ENCODE measurements around the gene ADD2. TPM values are rescaled to one million over a fixed set of nuclear protein-coding genes. Genes with fewer than 3 reads are reported as not detected.
"Not testable (repeated sequence)": the region's sequence is repeated elsewhere in the genome, so short reads cannot be mapped to it uniquely, and the experiment has no call there.

The ADD2 gene
- total RNA-seq, 1 donor from 2014 or later = 1.4 TPM

DNA sequence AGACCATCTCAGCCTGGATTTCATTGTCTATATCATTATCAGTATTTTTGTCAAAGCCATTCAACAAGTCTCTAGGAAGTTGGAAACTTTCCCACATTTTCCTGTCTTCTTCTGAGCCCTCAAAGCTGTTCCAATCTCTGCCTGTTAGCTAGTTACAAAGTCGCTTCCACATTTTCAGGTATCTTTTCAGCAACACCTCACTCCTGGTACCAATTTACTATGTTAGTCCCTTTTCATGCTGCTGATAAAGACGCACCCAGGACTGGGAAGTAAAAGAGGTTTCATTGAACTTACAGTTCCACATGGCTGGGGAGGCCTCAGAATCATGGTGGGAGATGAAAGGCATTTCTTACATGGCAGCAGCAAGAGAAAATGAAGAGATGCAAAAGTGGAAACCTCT, 31.7 kb upstream of the ADD2 start:
- no peak for DNase-seq
- intact Hi-C loops (cut with DNase I) = no loop called here
- TF ChIP-seq, protein P1, sequence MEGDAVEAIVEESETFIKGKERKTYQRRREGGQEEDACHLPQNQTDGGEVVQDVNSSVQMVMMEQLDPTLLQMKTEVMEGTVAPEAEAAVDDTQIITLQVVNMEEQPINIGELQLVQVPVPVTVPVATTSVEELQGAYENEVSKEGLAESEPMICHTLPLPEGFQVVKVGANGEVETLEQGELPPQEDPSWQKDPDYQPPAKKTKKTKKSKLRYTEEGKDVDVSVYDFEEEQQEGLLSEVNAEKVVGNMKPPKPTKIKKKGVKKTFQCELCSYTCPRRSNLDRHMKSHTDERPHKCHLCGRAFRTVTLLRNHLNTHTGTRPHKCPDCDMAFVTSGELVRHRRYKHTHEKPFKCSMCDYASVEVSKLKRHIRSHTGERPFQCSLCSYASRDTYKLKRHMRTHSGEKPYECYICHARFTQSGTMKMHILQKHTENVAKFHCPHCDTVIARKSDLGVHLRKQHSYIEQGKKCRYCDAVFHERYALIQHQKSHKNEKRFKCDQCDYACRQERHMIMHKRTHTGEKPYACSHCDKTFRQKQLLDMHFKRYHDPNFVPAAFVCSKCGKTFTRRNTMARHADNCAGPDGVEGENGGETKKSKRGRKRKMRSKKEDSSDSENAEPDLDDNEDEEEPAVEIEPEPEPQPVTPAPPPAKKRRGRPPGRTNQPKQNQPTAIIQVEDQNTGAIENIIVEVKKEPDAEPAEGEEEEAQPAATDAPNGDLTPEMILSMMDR (IDR thresholded peaks at IDR 0.05) = no peak

DNA sequence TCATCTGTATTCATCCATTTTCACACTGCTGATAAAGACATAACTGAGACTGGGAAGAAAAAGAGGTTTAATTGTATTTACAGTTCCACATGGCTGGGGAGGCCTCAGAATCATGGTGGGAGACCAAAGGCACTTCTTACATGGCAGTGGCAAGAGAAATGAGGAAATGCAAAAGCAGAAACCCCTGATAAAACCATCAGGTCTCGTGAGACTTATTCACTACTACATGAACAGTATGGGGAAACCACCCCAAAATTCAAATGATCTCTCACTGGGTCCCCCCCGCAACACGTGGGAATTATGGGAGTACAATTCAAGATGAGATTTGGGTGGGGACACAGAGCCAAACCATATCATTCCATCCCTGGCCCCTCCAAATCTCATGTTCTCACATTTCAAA, 30.0 kb upstream of the ADD2 start:
- H3K4me3 ChIP-seq; H3K36me3 ChIP-seq; intact Hi-C loops (cut with DNase I); H3K9me3 ChIP-seq; H3K4me1 ChIP-seq; DNase-seq; ATAC-seq; H3K27ac ChIP-seq: not testable (repeated sequence)
- H3K27me3 ChIP-seq = peaks cover 17% of the 10 kb centered on the region

More for the DNA sequence above, 31.7 kb upstream of the ADD2 start:
- Histone ChIP-seq H3K36me3 (no peaks in the 10 kb centered on the region), H3K9me3 (no peaks in the 10 kb centered on the region), H3K27me3 (peaks cover 4% of the 10 kb centered on the region), H3K27ac (no peak overlapping the region), H3K4me1 (no peaks in the 10 kb centered on the region), H3K4me3 (no peak overlapping the region)
- no peak for ATAC-seq

DNA sequence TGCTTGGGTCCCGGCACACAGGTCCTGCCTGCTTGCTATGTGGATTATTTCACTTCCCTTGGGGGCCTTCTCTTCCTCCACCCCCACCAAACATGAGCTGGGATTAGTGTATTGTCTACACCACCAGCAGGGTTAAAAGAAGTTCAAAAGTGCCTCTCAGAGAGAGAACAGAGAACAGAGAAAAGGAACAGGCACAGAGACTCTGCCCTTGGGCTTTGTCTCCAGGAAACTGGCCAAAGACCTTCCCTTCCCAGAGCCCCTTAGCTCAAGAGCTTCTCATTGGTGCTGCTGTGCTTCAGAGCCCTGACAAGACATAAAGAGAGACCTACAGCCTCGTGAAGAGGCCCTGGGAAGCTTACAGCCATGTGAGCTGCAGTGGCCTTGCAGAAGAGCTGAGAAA, 29.5 kb upstream of the ADD2 start:
- Histone ChIP-seq H3K36me3 (no peaks in the 10 kb centered on the region), H3K4me3 (no peak overlapping the region), H3K27me3 (peaks cover 17% of the 10 kb centered on the region), H3K27ac (no peak overlapping the region), H3K9me3 (no peaks in the 10 kb centered on the region), H3K4me1 (no peaks in the 10 kb centered on the region)
- ATAC-seq = no peak
- intact Hi-C loops (cut with DNase I) = no loop called here
- TF ChIP-seq, protein P1 (IDR thresholded peaks at IDR 0.05) = no peak
- no peak for DNase-seq

DNA sequence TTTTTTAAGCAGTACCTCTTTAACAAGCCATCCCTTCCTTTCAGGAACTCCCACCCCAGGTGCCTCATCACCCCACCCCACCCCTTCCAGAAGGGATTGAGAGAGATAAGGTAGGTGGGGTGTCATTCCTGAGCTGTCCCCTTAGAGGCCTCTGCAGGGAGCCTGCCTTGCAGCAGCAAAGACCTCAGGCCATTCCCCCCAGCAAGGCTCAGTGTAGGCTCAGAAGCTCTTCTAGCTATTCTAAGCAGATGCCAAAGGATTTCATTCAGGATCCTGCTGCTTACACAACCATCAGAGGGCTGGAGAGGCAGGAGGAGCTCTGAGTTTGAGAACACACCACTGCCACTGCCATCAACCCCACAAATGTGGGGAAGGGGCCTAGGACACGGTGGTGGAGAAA, 28.3 kb upstream of the ADD2 start:
- no peaks in the 10 kb centered on the region for H3K36me3 ChIP-seq
- no peaks in the 10 kb centered on the region for H3K9me3 ChIP-seq
- ATAC-seq = no peak
- no peak for DNase-seq
- TF ChIP-seq, protein P1 (IDR thresholded peaks at IDR 0.05) = no peak
- no peak overlapping the region for H3K4me3 ChIP-seq
- intact Hi-C loops (cut with DNase I) = no loop called here
- H3K4me1 ChIP-seq = no peaks in the 10 kb centered on the region
- peaks cover 24% of the 10 kb centered on the region for H3K27me3 ChIP-seq
- no peak overlapping the region for H3K27ac ChIP-seq

DNA sequence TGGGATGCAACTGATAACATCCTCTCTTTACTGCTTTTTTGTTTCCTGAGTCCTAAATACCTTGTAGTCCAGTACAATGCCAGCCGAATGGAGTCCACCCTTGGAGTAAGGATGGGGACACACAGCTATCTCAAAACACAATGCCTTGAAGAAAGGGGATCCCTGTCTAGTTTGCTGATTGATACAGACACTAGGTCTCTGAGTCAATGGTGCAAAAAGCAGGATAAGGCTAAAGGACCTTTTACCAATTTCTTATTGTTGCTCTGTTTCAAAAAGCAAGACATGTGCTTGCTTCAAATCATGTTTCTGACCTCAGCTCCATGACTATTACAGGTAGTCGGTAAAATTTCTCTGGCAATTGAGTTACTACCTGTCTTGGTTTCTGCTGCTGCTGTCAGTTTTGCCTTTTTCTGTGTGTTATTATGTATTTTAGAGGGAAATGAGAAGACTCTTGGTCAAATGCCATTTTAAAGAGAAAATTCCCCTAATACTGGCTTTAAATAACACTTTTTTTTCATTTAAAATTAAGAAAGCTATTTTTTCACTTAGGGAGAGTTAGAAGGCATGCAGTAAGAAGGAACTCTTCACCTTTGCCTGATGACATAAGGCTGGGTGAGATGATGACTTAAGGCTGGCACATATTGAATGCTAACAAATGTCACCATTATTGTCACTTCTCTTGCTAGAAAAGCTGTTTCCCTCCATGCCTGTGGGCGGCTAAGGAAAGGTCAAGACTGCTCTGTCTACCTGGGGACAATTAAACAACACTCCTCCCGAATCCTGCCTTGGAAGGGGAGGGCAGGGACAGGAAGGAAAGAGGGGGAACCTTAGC, 27.4 kb upstream of the ADD2 start:
- TF ChIP-seq, protein P1 (IDR thresholded peaks at IDR 0.05) = no peak
- intact Hi-C loops (cut with DNase I) = no loop called here
- no peaks in the 10 kb centered on the region for H3K9me3 ChIP-seq
- ATAC-seq (no peak), DNase-seq (no peak)
- H3K36me3 ChIP-seq = no peaks in the 10 kb centered on the region
- no peak overlapping the region for H3K27ac ChIP-seq
- peaks cover 32% of the 10 kb centered on the region for H3K27me3 ChIP-seq
- H3K4me1 ChIP-seq = peaks cover 3% of the 10 kb centered on the region
- no peak overlapping the region for H3K4me3 ChIP-seq

DNA sequence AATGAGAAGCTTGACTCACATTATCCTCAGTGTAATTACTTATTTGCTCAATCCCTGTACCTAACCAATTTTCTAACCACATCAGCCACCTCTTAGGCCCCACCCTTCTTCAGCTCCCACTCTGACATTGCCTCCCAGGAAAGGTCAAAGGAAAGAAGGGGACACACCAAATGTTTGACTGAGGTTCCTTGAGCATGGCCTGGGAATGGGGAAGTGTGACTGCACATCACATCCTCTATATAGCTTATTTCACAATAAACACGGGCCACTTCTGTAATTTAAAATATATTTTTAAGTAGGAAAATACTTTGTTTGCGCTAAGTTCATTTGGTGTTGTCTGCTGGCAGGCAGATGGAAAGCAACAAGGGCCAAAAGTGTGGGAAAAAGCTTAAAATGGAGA, 25.4 kb upstream of the ADD2 start:
- TF ChIP-seq, protein P1 (IDR thresholded peaks at IDR 0.05) = no peak
- peaks cover 42% of the 10 kb centered on the region for H3K27me3 ChIP-seq

More for the DNA sequence above, 25.4 kb upstream of the ADD2 start:
- intact Hi-C loops (cut with DNase I) = no loop called here
- no peaks in the 10 kb centered on the region for H3K36me3 ChIP-seq
- H3K4me1 ChIP-seq = peaks cover 9% of the 10 kb centered on the region
- no peak overlapping the region for H3K27ac ChIP-seq
- no peak overlapping the region for H3K4me3 ChIP-seq
- no peaks in the 10 kb centered on the region for H3K9me3 ChIP-seq
- DNase-seq (no peak), ATAC-seq (peak; percentile 57)
